SK-N-SH (cell line): ENCODE measurements around the gene THBS2. TPM values are rescaled to one million over a fixed set of nuclear protein-coding genes. Genes with fewer than 3 reads are reported as not detected.

Experiments used
- CTCF ChIA-PET: fragments of 300-600, 350-600 bp; formaldehyde crosslinking; extraction: SDS; loops from one replicate; lab custom pipeline; 2021; lab: Yijun Ruan, JAX
- POLR2A ChIA-PET: fragments of 350-600 bp; sonication (Branson Sonifier 250); formaldehyde crosslinking; extraction: SDS; loops from one replicate; lab custom pipeline; 2020; ENCODE audit warnings: antibody characterized with exemption, inconsistent platforms; lab: Yijun Ruan, JAX
- DNase-seq: peaks from one replicate; pipeline ENCODE4 v3.0.0; 2012
- H2AFZ ChIP-seq: fragments of 200-600 bp; sonication (generic); 2 replicates; pipeline ENCODE4 v1.8.1; 2016; ENCODE audit warnings: antibody characterized with exemption, mild to moderate bottlenecking, low read depth
- H3F3A ChIP-seq: fragments of 200-600 bp; sonication (generic); replicated peaks from 2 replicates; pipeline ENCODE3; 2016; ENCODE audit warnings: antibody characterized with exemption, mild to moderate bottlenecking; ENCODE audit not compliant: insufficient read depth
- H3K27ac ChIP-seq, 2 experiments: fragments of 200-500 bp in 1 of 2; fragments of 200-600 bp in 1 of 2; sonication (Bioruptor generic) in 1 of 2; sonication (generic), shearing (Covaris generic) in 1 of 2; 2 replicates each; pipeline versions ENCODE4 v1.5.1 to v1.6.1; 2014 to 2016; ENCODE audit warnings: low read depth in 2 of 2, inconsistent platforms in 1 of 2, low read length in 1 of 2, mild to moderate bottlenecking in 1 of 2, mixed read lengths in 1 of 2
- H3K27me3 ChIP-seq: fragments of 200-600 bp; sonication (generic), shearing (Covaris generic); 2 replicates; pipeline ENCODE4 v1.6.1; 2016; ENCODE audit warnings: mixed run types; ENCODE audit not compliant: insufficient read depth
- H3K36me3 ChIP-seq, 2 experiments: fragments of 200-500 bp in 1 of 2; fragments of 200-600 bp in 1 of 2; sonication (Bioruptor generic) in 1 of 2; sonication (generic) in 1 of 2; replicated peaks in 1 of 2; 2 replicates each; pipeline versions ENCODE3 to v1.5.1; 2014 to 2016; ENCODE audit warnings: low read length in 1 of 2, mild to moderate bottlenecking in 1 of 2; ENCODE audit not compliant: insufficient read depth in 2 of 2, control insufficient read depth in 1 of 2
- H3K4me1 ChIP-seq, 2 experiments: fragments of 200-500 bp in 1 of 2; fragments of 200-600 bp in 1 of 2; sonication (Bioruptor generic) in 1 of 2; sonication (generic), shearing (Covaris generic) in 1 of 2; 2 replicates each; pipeline versions ENCODE4 v1.5.1 to v1.6.1; 2014 to 2016; ENCODE audit warnings: low read depth in 1 of 2, low read length in 1 of 2, mixed run types in 1 of 2; ENCODE audit not compliant: insufficient read depth in 2 of 2, control insufficient read depth in 1 of 2
- H3K4me2 ChIP-seq: fragments of 200-600 bp; sonication (generic), shearing (Covaris generic); 2 replicates; pipeline ENCODE4 v1.6.1; 2017; ENCODE audit warnings: mixed run types
- H3K4me3 ChIP-seq, 2 experiments: fragments of 200-500 bp in 1 of 2; fragments of 200-600 bp in 1 of 2; sonication (Bioruptor generic) in 1 of 2; sonication (generic), shearing (Covaris generic) in 1 of 2; 2 replicates each; pipeline versions ENCODE4 v1.5.1 to v1.8.1; 2014 to 2016; ENCODE audit warnings: low read depth in 2 of 2, inconsistent platforms in 1 of 2, low read length in 1 of 2, mild to moderate bottlenecking in 1 of 2, mixed read lengths in 1 of 2, moderate library complexity in 1 of 2
- H3K79me2 ChIP-seq: fragments of 200-600 bp; sonication (generic); 2 replicates; pipeline ENCODE4 v1.8.1; 2017; ENCODE audit warnings: mild to moderate bottlenecking; ENCODE audit not compliant: insufficient read depth
- H3K9ac ChIP-seq: fragments of 200-600 bp; sonication (generic); 2 replicates; pipeline ENCODE4 v1.6.1; 2017; ENCODE audit warnings: mixed run types
- H3K9me2 ChIP-seq: fragments of 200-600 bp; sonication (generic); 2 replicates; pipeline ENCODE4 v1.6.1; 2017; ENCODE audit warnings: mixed run types
- H3K9me3 ChIP-seq: fragments of 200-600 bp; sonication (generic); 2 replicates; pipeline ENCODE4 v1.6.1; 2017; ENCODE audit warnings: mixed run types, mild to moderate bottlenecking, moderate library complexity
- H4K20me1 ChIP-seq: fragments of 200-600 bp; sonication (generic); 2 replicates; pipeline ENCODE4 v1.6.1; 2017; ENCODE audit warnings: mild to moderate bottlenecking, mixed run types; ENCODE audit not compliant: insufficient read depth
- EP300 ChIP-seq, 2 experiments: IDR thresholded peaks; 2 replicates each; pipeline versions ENCODE4 v1.4.0 to v1.6.1; 2012; ENCODE audit warnings: borderline replicate concordance in 1 of 2, low read depth in 1 of 2, low read length in 1 of 2
- EZH2phosphoT487 ChIP-seq: fragments of 200-600 bp; sonication (generic); IDR thresholded peaks from 2 replicates; pipeline ENCODE4 v1.6.1; 2017; ENCODE audit warnings: low read depth, mixed run types, mild to moderate bottlenecking, antibody characterized with exemption, moderate library complexity, borderline replicate concordance
- FOSL2 ChIP-seq: IDR thresholded peaks from 2 replicates; pipeline ENCODE4 v1.4.0; 2012; ENCODE audit warnings: low read depth, mild to moderate bottlenecking, moderate library complexity, borderline replicate concordance
- FOXM1 ChIP-seq: IDR thresholded peaks from 2 replicates; pipeline ENCODE4 v1.4.0; 2012; ENCODE audit warnings: low read depth, mild to moderate bottlenecking
- MXI1 ChIP-seq: IDR thresholded peaks from 2 replicates; pipeline ENCODE4 v1.6.1; 2012; ENCODE audit warnings: mild to moderate bottlenecking, low read depth, low read length, improper control_type of control experiment
- RCOR1 ChIP-seq: fragments of 150-350 bp; IDR thresholded peaks from 2 replicates; pipeline ENCODE4 v1.6.1; 2017; ENCODE audit warnings: antibody characterized with exemption, low read length
- TAF1 ChIP-seq: IDR thresholded peaks from 2 replicates; pipeline ENCODE4 v1.6.1; 2012; ENCODE audit warnings: low read depth, mild to moderate bottlenecking, low read length, moderate library complexity, borderline replicate concordance
- TCF12 ChIP-seq: IDR thresholded peaks from 2 replicates; pipeline ENCODE4 v1.4.0; 2012
- WGBS: methylation state at CpG from one replicate; pipeline ENCODE4 v1.1.6; 2017; ENCODE audit warnings: low lambda C conversion rate; 5-methylcytosine and 5-hydroxymethylcytosine counted together
- polyA plus RNA-seq, 3 experiments: library from polyadenylated mRNA; depleted of rRNA; stranded (reverse); fragments of >200 nt; gene quantifications; 2 replicates each; pipeline ENCODE4 v1.2.3, GENCODE V29; 2012
- TF ChIP-seq, protein P1 (sequence below): IDR thresholded peaks from 2 replicates; pipeline ENCODE4; 2012
- TF ChIP-seq, protein P2 (sequence below): IDR thresholded peaks from 2 replicates; pipeline ENCODE4 v1.4.0; 2012; ENCODE audit warnings: low read depth, borderline replicate concordance
- TF ChIP-seq, protein P3 (sequence below): fragments of 200-600 bp; sonication (generic); IDR thresholded peaks from 2 replicates; pipeline ENCODE4 v1.6.1; 2017; ENCODE audit warnings: antibody characterized with exemption, mild to moderate bottlenecking, moderate library complexity
- TF ChIP-seq, protein P4 (sequence below): fragments of 150-350 bp; IDR thresholded peaks from 2 replicates; pipeline ENCODE4 v1.6.1; 2017; ENCODE audit warnings: antibody characterized with exemption, low read length, low read depth, borderline replicate concordance

The THBS2 gene
- polyA plus RNA-seq, 1 of the 3 experiments (the other 2 are of a cell fraction), result 166 TPM

DNA sequence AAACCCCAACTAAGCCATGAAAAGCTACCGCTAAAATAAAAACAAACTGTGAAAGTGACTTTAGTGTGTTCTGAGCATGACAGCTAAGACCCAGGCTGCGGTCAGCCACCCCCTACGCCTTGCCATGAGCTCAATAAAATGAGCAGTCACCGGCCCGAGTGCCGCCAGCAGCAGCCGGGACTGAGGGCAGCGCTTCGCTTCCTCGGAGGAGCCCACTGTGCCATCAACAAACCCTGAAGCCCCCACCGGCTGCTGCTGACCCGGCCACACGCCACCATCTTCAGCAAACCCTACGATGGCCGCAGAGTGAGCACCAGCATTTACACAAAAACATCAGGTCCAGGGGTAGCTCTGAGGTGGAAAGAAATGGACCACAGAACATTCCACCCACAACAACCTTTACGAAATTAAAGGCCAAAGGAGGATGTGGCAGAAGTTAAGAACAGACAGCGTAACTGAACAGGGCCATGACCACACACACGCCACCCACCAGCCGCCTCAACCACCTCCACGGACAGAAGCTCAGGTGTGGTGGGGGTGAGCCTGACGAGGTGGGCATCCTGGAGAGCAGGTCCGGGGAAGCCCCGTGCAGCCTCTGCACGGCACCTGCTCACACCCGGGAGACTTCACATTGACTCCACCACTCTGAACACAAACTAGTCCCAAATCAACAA, 67.0 kb downstream of the THBS2 start:
- Histone ChIP-seq H3K27ac (no peak overlapping the region), H4K20me1 (no peaks in the 10 kb centered on the region)

More for the DNA sequence above, 67.0 kb downstream of the THBS2 start:
- H3K79me2 ChIP-seq, result no peaks in the 10 kb centered on the region
- no peaks in the 10 kb centered on the region for H3K4me1 ChIP-seq
- no peak overlapping the region for H3K4me2 ChIP-seq
- H3F3A ChIP-seq, result no peaks in the 10 kb centered on the region
- no peaks in the 10 kb centered on the region for H3K36me3 ChIP-seq
- H3K4me3 ChIP-seq, result no peak overlapping the region
- WGBS, result 86% methylated on average over 16 of the region's 25 CpGs
- no peaks in the 10 kb centered on the region for H3K9me3 ChIP-seq
- no peak for DNase-seq
- ChIA-PET POLR2A (no interaction called here), CTCF (interaction anchor here (1.2 to 1.3 kb wide), 2 partner anchors 34 to 230 kb away, joined by 3 to 4 read pairs; no protein-coding TSS in a partner anchor)
- TF ChIP-seq TCF12, result no peak
- TF ChIP-seq EZH2phosphoT487, result no peak
- no peak for TF ChIP-seq FOSL2
- TF ChIP-seq, protein P1, sequence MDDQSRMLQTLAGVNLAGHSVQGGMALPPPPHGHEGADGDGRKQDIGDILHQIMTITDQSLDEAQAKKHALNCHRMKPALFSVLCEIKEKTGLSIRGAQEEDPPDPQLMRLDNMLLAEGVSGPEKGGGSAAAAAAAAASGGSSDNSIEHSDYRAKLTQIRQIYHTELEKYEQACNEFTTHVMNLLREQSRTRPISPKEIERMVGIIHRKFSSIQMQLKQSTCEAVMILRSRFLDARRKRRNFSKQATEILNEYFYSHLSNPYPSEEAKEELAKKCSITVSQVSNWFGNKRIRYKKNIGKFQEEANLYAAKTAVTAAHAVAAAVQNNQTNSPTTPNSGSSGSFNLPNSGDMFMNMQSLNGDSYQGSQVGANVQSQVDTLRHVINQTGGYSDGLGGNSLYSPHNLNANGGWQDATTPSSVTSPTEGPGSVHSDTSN, result no peak
- no peak for TF ChIP-seq FOXM1
- TF ChIP-seq, protein P2, sequence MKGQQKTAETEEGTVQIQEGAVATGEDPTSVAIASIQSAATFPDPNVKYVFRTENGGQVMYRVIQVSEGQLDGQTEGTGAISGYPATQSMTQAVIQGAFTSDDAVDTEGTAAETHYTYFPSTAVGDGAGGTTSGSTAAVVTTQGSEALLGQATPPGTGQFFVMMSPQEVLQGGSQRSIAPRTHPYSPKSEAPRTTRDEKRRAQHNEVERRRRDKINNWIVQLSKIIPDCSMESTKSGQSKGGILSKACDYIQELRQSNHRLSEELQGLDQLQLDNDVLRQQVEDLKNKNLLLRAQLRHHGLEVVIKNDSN, result no peak
- TF ChIP-seq MXI1, result no peak
- no peak for TF ChIP-seq RCOR1
- TF ChIP-seq, protein P3, sequence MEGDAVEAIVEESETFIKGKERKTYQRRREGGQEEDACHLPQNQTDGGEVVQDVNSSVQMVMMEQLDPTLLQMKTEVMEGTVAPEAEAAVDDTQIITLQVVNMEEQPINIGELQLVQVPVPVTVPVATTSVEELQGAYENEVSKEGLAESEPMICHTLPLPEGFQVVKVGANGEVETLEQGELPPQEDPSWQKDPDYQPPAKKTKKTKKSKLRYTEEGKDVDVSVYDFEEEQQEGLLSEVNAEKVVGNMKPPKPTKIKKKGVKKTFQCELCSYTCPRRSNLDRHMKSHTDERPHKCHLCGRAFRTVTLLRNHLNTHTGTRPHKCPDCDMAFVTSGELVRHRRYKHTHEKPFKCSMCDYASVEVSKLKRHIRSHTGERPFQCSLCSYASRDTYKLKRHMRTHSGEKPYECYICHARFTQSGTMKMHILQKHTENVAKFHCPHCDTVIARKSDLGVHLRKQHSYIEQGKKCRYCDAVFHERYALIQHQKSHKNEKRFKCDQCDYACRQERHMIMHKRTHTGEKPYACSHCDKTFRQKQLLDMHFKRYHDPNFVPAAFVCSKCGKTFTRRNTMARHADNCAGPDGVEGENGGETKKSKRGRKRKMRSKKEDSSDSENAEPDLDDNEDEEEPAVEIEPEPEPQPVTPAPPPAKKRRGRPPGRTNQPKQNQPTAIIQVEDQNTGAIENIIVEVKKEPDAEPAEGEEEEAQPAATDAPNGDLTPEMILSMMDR, result no peak
- no peak for TF ChIP-seq EP300 (IDR thresholded peaks at IDR 0.05; ENCODE audit: borderline replicate concordance in 1 of 2, low read depth in 1 of 2, low read length in 1 of 2)
- TF ChIP-seq, protein P4, sequence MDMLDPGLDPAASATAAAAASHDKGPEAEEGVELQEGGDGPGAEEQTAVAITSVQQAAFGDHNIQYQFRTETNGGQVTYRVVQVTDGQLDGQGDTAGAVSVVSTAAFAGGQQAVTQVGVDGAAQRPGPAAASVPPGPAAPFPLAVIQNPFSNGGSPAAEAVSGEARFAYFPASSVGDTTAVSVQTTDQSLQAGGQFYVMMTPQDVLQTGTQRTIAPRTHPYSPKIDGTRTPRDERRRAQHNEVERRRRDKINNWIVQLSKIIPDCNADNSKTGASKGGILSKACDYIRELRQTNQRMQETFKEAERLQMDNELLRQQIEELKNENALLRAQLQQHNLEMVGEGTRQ, result no peak
- TF ChIP-seq TAF1, result no peak
- no peak overlapping the region for H2AFZ ChIP-seq
- H3K9me2 ChIP-seq, result no peaks in the 10 kb centered on the region
- no peaks in the 10 kb centered on the region for H3K27me3 ChIP-seq
- H3K9ac ChIP-seq, result no peak overlapping the region
